Measurements from ENCODE around the gene COL20A1. TPM values are rescaled to one million over a fixed set of nuclear protein-coding genes. Genes with fewer than 3 reads are reported as not detected.

The COL20A1 gene
- polyA plus RNA-seq, 4 donors = 0.09 to 1.7 TPM; not detected in 2

DNA sequence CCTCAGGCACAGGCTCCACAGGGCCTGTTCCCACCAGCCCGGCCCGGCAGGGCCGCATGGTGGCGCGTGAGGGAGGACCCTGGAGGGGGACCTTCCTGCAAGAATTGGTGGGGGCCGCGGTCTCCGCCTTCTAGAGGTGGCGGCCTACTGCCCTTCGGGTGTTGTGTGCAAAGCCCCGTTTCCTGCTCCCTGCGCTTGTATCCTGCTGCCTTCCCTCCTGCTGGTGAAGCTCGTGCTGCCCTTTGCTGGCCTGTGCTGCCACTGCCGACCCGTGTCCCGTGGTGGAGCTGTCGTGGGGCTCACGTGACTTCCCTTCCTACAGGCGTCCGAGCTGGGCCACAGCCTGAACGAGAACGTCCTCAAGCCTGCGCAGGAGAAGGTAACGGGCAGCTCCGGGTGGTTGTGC is 8.4 kb upstream of the COL20A1 start:
- H3K27ac ChIP-seq (ENCODE audit: low read depth in 1 of 3, low read length in 2 of 3) = peak overlapping the region in 2 of 3 donors; percentile 1 to 7
- whole genome bisulfite sequencing, 3 donors = 77 to 84% (median 82%) methylated on average over 23 to 25 of the region's 25 CpGs
- no peak for DNase-seq
- H3K4me3 ChIP-seq (ENCODE audit: low read depth in 1 of 3, low read length in 3 of 3) = peak overlapping the region in 1 of 3 donors; percentile 12
- no peaks in the 10 kb centered on the region for H3K4me1 ChIP-seq (ENCODE audit: control insufficient read depth in 3 of 3, insufficient read depth in 2 of 3, low read depth in 1 of 3, low read length in 2 of 3)
- peaks cover 7 to 96% (median 10%) of the 10 kb centered on the region in 3 donors for H3K36me3 ChIP-seq (ENCODE audit: control insufficient read depth in 3 of 3, insufficient read depth in 2 of 3, low read depth in 1 of 3, low read length in 3 of 3)
- H3K9me3 ChIP-seq (ENCODE audit: control insufficient read depth in 2 of 2, insufficient read depth in 1 of 2, low read depth in 1 of 2, low read length in 1 of 2) = no peaks in the 10 kb centered on the region
- H3K27me3 ChIP-seq (ENCODE audit: control insufficient read depth in 3 of 3, insufficient read depth in 3 of 3, low read length in 3 of 3) = no peaks in the 10 kb centered on the region
- FAIRE-seq = no peak

DNA sequence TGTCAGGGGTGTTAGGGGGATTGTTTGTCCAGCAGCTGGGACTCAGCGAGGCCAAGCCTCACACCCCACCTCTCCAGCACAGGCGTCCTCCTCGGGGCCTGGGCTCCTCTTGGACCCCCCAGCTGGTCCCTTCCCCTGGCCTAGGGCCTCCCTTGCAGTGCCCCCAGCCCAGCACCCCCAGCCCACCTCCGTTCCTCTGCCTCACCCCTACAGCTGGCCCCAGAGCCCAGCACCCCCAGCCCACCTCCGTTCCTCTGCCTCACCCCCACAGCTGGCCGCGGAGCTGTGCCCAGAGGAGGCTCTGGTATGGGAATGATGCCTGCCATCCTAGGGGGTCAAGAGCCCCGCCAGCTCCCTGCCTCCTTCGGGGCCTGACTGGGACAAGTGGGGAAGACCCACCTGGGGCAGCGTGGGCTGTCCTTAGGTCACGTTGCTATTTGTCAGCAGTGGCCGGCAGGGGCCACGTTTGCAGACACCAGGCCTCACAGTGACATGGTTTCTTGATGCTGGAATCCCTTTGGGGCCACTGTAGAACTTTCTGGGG is 7.9 kb upstream of the COL20A1 start:
- WGBS, 3 donors = 81 to 91% (median 87%) methylated on average over 13 of the region's 13 CpGs
- peaks cover 7 to 95% (median 10%) of the 10 kb centered on the region in 3 donors for H3K36me3 ChIP-seq (ENCODE audit: control insufficient read depth in 3 of 3, insufficient read depth in 2 of 3, low read depth in 1 of 3, low read length in 3 of 3)
- no peaks in the 10 kb centered on the region for H3K4me1 ChIP-seq (ENCODE audit: control insufficient read depth in 3 of 3, insufficient read depth in 2 of 3, low read depth in 1 of 3, low read length in 2 of 3)
- H3K27me3 ChIP-seq (ENCODE audit: control insufficient read depth in 3 of 3, insufficient read depth in 3 of 3, low read length in 3 of 3) = no peaks in the 10 kb centered on the region
- no peak for FAIRE-seq
- no peaks in the 10 kb centered on the region for H3K9me3 ChIP-seq (ENCODE audit: control insufficient read depth in 2 of 2, insufficient read depth in 1 of 2, low read depth in 1 of 2, low read length in 1 of 2)
- DNase-seq = no peak
- no peak overlapping the region for H3K27ac ChIP-seq (ENCODE audit: low read depth in 1 of 3, low read length in 2 of 3)
- peak overlapping the region in 1 of 3 donors; percentile 12 for H3K4me3 ChIP-seq (ENCODE audit: low read depth in 1 of 3, low read length in 3 of 3)

DNA sequence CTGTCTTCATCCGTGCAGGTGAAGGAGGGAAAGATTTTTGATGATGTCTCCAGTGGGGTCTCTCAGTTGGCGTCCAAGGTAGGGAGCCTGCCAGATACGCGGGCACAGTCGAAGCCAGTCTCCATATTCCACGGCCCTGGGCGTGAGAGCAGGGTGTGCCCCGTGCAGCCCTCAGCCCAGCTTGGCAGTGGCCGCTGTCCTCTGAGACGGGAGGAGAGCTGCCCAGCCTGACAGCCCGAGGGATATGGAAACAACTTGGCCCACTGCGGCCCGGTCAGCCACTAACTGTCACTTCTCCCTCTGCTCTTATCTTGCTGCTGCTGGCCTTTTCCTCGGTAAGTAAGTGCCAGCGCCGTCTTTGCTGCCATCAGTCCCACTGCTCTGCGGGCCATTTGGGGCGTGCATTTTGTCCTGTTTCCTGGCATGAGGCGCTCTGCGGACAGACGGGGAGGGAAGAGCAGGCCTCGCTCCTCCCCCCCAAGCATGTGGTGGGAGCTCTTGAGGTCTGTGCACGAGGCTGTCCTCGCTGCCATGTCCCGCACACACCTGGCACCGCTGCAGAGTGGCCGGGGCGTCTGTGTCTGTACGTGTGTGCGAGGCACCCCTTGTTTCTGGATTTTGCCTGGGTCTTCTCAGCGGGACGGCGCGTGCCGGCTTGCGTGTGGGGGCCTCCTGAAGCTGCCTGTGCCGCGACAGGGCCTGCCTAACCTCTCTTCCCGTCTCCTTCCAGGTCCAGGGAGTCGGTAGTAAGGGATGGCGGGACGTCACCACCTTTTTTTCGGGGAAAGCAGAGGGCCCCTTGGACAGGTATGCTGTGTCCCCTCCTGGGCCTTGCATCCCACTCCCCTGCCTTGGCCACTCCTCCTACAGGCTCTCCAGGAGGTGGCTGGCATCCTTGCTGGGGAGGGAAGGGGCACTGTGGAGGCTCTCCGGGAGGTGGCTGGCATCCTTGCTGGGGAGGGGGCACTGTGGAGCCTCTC is 7.1 kb upstream of the COL20A1 start:
- Histone ChIP-seq H3K27me3 (ENCODE audit: control insufficient read depth in 3 of 3, insufficient read depth in 3 of 3, low read length in 3 of 3) (no peaks in the 10 kb centered on the region), H3K9me3 (ENCODE audit: control insufficient read depth in 2 of 2, insufficient read depth in 1 of 2, low read depth in 1 of 2, low read length in 1 of 2) (no peaks in the 10 kb centered on the region), H3K4me1 (ENCODE audit: control insufficient read depth in 3 of 3, insufficient read depth in 2 of 3, low read depth in 1 of 3, low read length in 2 of 3) (peaks cover 0 to 1% (median 0%) of the 10 kb centered on the region in 3 donors), H3K36me3 (ENCODE audit: control insufficient read depth in 3 of 3, insufficient read depth in 2 of 3, low read depth in 1 of 3, low read length in 3 of 3) (peaks cover 4 to 86% (median 9%) of the 10 kb centered on the region in 3 donors), H3K4me3 (ENCODE audit: low read depth in 1 of 3, low read length in 3 of 3) (no peak overlapping the region), H3K27ac (ENCODE audit: low read depth in 1 of 3, low read length in 2 of 3) (no peak overlapping the region)
- FAIRE-seq = no peak
- DNase-seq = no peak
- 94 to 96% (median 94%) methylated on average over 44 of the region's 44 CpGs for WGBS, 3 donors

DNA sequence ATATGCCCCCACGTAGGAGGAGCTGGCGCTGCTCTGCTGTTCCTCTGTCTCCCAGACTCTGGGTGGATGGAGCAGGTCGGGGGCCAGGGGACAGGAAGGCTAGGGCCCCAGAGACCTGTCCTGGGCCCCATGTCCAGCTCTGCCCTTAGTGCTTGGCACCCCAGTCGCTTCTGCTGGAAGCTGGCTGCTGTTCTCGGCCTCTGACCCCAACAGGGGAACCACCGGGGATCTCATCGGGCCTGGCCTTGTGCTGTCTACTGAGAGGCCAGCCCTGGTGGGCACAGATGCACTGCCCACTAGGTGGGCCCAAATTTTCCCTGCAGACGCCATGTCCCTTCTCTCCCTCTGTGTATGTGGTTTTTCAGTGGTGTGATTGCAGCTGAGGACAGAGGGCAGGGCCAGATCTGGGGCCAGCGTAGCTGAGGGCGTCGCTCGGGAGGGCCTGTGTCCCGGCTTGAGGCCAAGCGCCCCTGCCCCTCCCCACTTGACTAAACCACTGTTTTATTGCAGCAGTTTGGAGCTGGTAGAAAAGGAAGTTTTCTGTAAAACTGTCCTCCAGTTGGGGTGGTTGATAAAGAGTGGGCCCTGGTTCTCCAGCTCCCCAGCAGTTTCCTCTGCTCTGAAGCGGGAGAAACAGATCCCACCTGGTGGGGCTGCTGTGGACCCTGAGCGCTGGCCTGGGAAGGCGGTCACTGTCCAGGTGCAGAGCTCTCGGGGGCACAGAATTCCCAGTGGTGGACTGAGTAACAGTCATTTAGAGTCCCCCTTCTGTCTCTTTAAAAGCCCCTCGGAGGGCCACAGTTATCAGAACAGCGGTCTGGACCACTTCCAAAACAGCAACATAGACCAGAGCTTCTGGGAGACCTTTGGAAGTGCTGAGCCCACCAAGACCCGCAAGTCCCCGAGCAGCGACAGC is 5.9 kb upstream of the COL20A1 start:
- peaks cover 3 to 77% (median 6%) of the 10 kb centered on the region in 3 donors for H3K36me3 ChIP-seq (ENCODE audit: control insufficient read depth in 3 of 3, insufficient read depth in 2 of 3, low read depth in 1 of 3, low read length in 3 of 3)
- no peaks in the 10 kb centered on the region for H3K9me3 ChIP-seq (ENCODE audit: control insufficient read depth in 2 of 2, insufficient read depth in 1 of 2, low read depth in 1 of 2, low read length in 1 of 2)
- FAIRE-seq (no peak), DNase-seq (no peak)
- no peak overlapping the region for H3K27ac ChIP-seq (ENCODE audit: low read depth in 1 of 3, low read length in 2 of 3)
- peaks cover 0 to 3% (median 0%) of the 10 kb centered on the region in 3 donors for H3K27me3 ChIP-seq (ENCODE audit: control insufficient read depth in 3 of 3, insufficient read depth in 3 of 3, low read length in 3 of 3)
- WGBS, 3 donors = 81 to 83% (median 82%) methylated on average over 23 of the region's 23 CpGs
- no peak overlapping the region for H3K4me3 ChIP-seq (ENCODE audit: low read depth in 1 of 3, low read length in 3 of 3)
- peaks cover 0 to 4% (median 0%) of the 10 kb centered on the region in 3 donors for H3K4me1 ChIP-seq (ENCODE audit: control insufficient read depth in 3 of 3, insufficient read depth in 2 of 3, low read depth in 1 of 3, low read length in 2 of 3)

DNA sequence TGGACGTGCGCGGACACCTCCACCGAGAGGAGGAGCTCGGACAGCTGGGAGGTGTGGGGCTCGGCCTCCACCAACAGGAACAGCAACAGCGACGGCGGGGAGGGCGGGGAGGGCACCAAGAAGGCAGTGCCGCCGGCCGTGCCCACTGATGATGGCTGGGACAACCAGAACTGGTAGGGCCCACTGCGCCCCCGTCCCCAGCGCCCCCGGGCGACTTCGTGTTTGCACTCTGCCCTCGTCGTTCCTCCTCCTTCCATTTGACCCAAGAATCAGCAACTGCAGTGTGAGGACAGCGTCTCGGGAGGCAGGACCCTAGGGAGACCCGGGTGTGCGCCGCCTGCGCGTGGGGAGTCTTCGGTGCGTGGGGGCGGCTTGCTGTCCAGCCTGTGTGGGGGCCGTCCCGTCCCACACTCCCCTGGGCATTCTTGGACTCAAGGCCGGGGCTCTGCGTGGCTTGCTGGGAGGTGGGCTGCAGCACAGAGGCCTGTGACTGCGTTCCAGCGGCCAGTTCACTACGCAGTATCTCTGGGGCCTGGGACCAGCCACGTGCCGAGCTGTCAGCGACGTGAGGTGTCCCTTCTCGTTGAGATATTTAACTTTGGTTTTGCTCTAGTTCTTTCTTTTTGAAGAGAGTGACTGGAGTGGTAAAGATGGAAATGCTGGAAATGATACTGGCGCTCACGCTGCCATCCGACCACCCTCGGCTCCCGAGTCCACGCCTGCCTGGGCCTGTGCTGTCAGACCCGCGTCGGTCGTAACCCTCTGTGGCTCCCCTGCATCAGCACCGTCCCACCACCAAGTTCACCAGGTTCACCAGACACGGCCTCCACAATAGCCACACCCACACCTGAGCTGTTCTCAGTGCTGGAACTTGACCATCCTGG is 5.0 kb upstream of the COL20A1 start:
- DNase-seq (no peak), FAIRE-seq (no peak)
- H3K36me3 ChIP-seq (ENCODE audit: control insufficient read depth in 3 of 3, insufficient read depth in 2 of 3, low read depth in 1 of 3, low read length in 3 of 3) = peaks cover 3 to 69% (median 4%) of the 10 kb centered on the region in 3 donors
- peaks cover 0 to 4% (median 0%) of the 10 kb centered on the region in 3 donors for H3K4me1 ChIP-seq (ENCODE audit: control insufficient read depth in 3 of 3, insufficient read depth in 2 of 3, low read depth in 1 of 3, low read length in 2 of 3)
- peaks cover 0 to 3% (median 2%) of the 10 kb centered on the region in 3 donors for H3K27me3 ChIP-seq (ENCODE audit: control insufficient read depth in 3 of 3, insufficient read depth in 3 of 3, low read length in 3 of 3)
- WGBS, 3 donors = 92 to 93% (median 92%) methylated on average over 51 to 55 of the region's 55 CpGs
- no peak overlapping the region for H3K4me3 ChIP-seq (ENCODE audit: low read depth in 1 of 3, low read length in 3 of 3)
- no peak overlapping the region for H3K27ac ChIP-seq (ENCODE audit: low read depth in 1 of 3, low read length in 2 of 3)
- H3K9me3 ChIP-seq (ENCODE audit: control insufficient read depth in 2 of 2, insufficient read depth in 1 of 2, low read depth in 1 of 2, low read length in 1 of 2) = no peaks in the 10 kb centered on the region

DNA sequence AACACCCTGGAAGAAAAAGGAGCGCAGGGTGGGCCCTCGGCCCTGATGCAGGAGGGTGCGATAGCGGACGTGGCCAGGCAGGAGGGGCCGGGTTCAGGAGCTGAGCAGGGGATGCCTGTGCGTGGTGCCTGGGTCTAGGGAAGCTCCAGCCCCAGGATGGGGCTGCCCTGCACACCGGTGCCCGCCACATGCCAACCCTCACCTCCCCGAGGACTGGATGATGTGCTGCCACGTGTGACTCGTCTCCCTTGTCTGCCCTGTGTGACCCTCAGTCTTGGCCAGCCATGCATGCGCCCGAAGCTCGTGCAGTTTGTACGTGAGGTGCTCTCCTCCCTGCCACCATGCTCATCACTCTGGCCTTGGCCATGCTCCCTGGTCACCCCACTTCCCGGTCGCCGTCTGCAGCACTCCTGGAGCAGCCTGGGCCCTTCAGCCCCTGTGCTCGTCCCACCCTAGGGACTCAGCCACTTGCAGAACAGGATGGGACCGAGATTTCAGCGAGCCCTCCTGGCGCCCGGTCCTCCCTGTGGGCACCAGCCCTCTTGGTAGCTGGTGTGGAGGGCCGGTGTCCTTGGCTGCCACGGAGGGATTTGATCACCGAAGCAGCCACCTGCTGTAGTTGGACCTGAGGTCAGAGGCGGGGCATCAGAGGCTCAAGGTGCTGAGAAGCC is 4.3 kb upstream of the COL20A1 start:
- peaks cover 0 to 4% (median 0%) of the 10 kb centered on the region in 3 donors for H3K4me1 ChIP-seq (ENCODE audit: control insufficient read depth in 3 of 3, insufficient read depth in 2 of 3, low read depth in 1 of 3, low read length in 2 of 3)
- peaks cover 0 to 3% (median 2%) of the 10 kb centered on the region in 3 donors for H3K27me3 ChIP-seq (ENCODE audit: control insufficient read depth in 3 of 3, insufficient read depth in 3 of 3, low read length in 3 of 3)
- DNase-seq (peak in 1 of 2 donors; percentile 8), FAIRE-seq (no peak)
- WGBS, 3 donors = 64 to 85% (median 75%) methylated on average over 28 of the region's 28 CpGs
- H3K27ac ChIP-seq (ENCODE audit: low read depth in 1 of 3, low read length in 2 of 3) = no peak overlapping the region
- H3K36me3 ChIP-seq (ENCODE audit: control insufficient read depth in 3 of 3, insufficient read depth in 2 of 3, low read depth in 1 of 3, low read length in 3 of 3) = peaks cover 0 to 61% (median under 1%) of the 10 kb centered on the region in 3 donors
- no peaks in the 10 kb centered on the region for H3K9me3 ChIP-seq (ENCODE audit: control insufficient read depth in 2 of 2, insufficient read depth in 1 of 2, low read depth in 1 of 2, low read length in 1 of 2)
- no peak overlapping the region for H3K4me3 ChIP-seq (ENCODE audit: low read depth in 1 of 3, low read length in 3 of 3)
